ENCODE results near the gene NAA35. TPM values are rescaled to one million over a fixed set of nuclear protein-coding genes. Genes with fewer than 3 reads are reported as not detected.

The NAA35 gene
- total RNA-seq (2021; fragmentation: NEBNext Ultra II Directional; extraction: Animal tissue kit (Norgen Biotek cat#: 25700)), result 30.9 and 35.2 TPM in 2 replicates
- 8.8 and 12.9 TPM in 2 replicates for polyA plus RNA-seq (2011; rRNA removed)
- 19.2 TPM for polyA plus RNA-seq (2011; cell fraction: cytosol; rRNA removed)
- 14.7 TPM for polyA plus RNA-seq (2011; cell fraction: nucleus; rRNA removed)
- polyA plus RNA-seq (2012, experiment 1 of 2), result 15.5 to 35.0 TPM (median 22.0 TPM) in 4 replicates
- 2.7 TPM for polyA plus RNA-seq (2012, experiment 2 of 2)
- polyA plus RNA-seq (2013, experiment 1 of 2), result 27.1 TPM
- 27.9 TPM for polyA plus RNA-seq (2013, experiment 2 of 2)
- polyA minus RNA-seq (2011; rRNA and poly(A)+ RNA removed), result 23.4 and 36.6 TPM in 2 replicates
- polyA minus RNA-seq (2011; cell fraction: cytosol; rRNA and poly(A)+ RNA removed), result 11.8 TPM
- 27.9 TPM for polyA minus RNA-seq (2011; cell fraction: nucleus; rRNA and poly(A)+ RNA removed)
- long read RNA-seq, experiment 1, transcript NAA35-201 (23 exons, 2,649 nt), result major isoform, 6 of 32 reads
- long read RNA-seq, experiment 1, partial matches to known transcripts, result 20 of 32 reads
- long read RNA-seq, experiment 1, other reads (novel, unspliced or antisense), result 6 of 32 reads
- long read RNA-seq, experiment 2, transcript NAA35-201 (23 exons, 2,649 nt), result major isoform, 19 of 52 reads
- long read RNA-seq, experiment 2, partial matches to known transcripts, result 17 of 52 reads
- long read RNA-seq, experiment 2, other reads (novel, unspliced or antisense), result 16 of 52 reads

DNA sequence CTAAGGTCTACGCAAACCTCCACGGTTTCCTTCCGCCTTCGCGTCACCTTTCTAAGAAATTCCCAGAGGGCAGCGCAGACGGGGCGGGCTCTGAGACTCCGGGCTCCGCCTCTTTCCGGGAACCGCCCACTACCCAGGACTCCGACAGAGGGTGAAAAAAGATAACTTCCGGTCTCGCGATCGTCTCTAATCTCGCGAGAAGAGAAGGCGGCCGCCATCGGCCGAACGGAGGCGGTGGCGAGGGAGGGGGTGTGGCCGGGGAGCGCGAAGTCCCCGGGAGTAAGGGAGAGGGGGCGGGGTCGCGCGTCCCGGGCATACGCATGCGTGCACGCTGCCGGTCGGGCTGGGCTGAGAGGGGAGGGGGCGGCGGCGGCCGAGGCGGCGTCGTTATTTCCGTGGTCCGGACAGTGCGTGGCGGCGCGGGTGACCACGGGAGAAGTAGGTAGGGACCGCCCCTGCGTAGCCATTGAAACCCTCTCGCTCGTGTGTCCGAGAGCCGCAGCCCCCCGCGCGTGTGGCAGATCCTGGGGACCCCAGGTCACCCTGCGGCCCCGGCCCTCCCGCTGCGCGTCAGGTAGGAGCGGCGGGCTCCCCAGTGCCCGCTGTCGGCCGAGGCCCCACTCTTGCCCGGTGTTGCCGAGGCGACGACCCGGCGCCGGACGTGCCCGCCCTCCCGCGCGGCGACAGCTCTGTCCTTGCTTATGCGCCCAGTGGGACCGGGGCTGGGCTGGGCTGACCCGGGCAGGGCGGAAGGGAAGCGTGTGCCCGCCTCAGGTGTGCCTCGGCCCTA is at the start of gene NAA35:
Gene NAA35 (plus strand): TSS at position 315 of the 790 bp plus-strand sequence. CDS start 1,014 bp downstream, outside the sequence.
- Histone ChIP-seq H3K27me3 (replicated peaks in 1 of 4; ENCODE audit: control insufficient read depth in 3 of 4, extremely low read depth in 1 of 4, insufficient read depth in 3 of 4, low read length in 3 of 4) (no peaks in the 10 kb centered on the region), H3K27ac (ENCODE audit: low read depth, low read length) (peak within 1 kb of the TSS; percentile 85), H3K36me3 (ENCODE audit: control insufficient read depth in 2 of 4, insufficient read depth in 4 of 4, low read length in 3 of 4) (peaks cover 2 to 27% (median 10%) of the 10 kb centered on the region in 4 experiments; a peak in 5 of 8 replicates), H3K23ac (ENCODE audit: insufficient read length) (no peak within 1 kb of the TSS), H4K8ac (ENCODE audit: extremely low read depth, insufficient read depth, low read length) (peak within 1 kb of the TSS; percentile 88), H3K4me1 (replicated peaks in 1 of 4; ENCODE audit: control insufficient read depth in 3 of 4, insufficient read depth in 4 of 4, low read length in 3 of 4) (peaks cover 0 to 3% (median 0%) of the 10 kb centered on the region in 4 experiments; a peak in 2 of 7 replicates), H2BK15ac (ENCODE audit: low read length) (no peak within 1 kb of the TSS), H3K56ac (replicated peaks; ENCODE audit: insufficient read length, low read depth, low read length) (peak within 1 kb of the TSS; percentile 85), H2AFZ (ENCODE audit: low read length) (peak within 1 kb of the TSS; percentile 9; the same call in 1 of the 2 replicates), H3K79me2 (ENCODE audit: control insufficient read depth in 1 of 2, insufficient read depth in 2 of 2, low read length in 2 of 2) (peaks cover 12 to 45% of the 10 kb centered on the region in 2 experiments), H3K23me2 (ENCODE audit: low read depth, low read length) (peaks cover 5% of the 10 kb centered on the region), H4K5ac (ENCODE audit: insufficient read length, low read depth, low read length) (peak within 1 kb of the TSS; percentile 85), H2AK5ac (ENCODE audit: low read depth, low read length) (no peak within 1 kb of the TSS), H4K91ac (replicated peaks; ENCODE audit: insufficient read length, low read length) (peak within 1 kb of the TSS; percentile 63), H2BK5ac (ENCODE audit: low read depth, low read length) (peak within 1 kb of the TSS; percentile 87; the same call in 1 of the 2 replicates), H3K18ac (ENCODE audit: extremely low read depth, low read length) (no peak within 1 kb of the TSS; the same call in none of the 2 replicates), H2BK12ac (ENCODE audit: low read depth, low read length) (no peak within 1 kb of the TSS), H3K9me3 (ENCODE audit: insufficient read depth in 2 of 2, low read depth in 1 of 2, low read length in 1 of 2) (no peaks in the 10 kb centered on the region), H3K9ac (replicated peaks in 1 of 4; ENCODE audit: extremely low read depth in 1 of 4, low read depth in 3 of 4, low read length in 3 of 4) (peak within 1 kb of the TSS; percentile 81 to 92 (median 84)), H2BK20ac (ENCODE audit: low read length) (no peak within 1 kb of the TSS), H4K20me1 (replicated peaks in 1 of 2; ENCODE audit: control insufficient read depth in 1 of 2, insufficient read depth in 2 of 2, low read length in 2 of 2) (peaks cover 0 to 3% of the 10 kb centered on the region in 2 experiments), H3K79me1 (ENCODE audit: low read depth, low read length) (no peaks in the 10 kb centered on the region), H3K14ac (ENCODE audit: insufficient read length) (no peak within 1 kb of the TSS), H2BK120ac (replicated peaks; ENCODE audit: low read depth, low read length) (no peak within 1 kb of the TSS), H3K4me2 (ENCODE audit: insufficient read depth in 1 of 2, low read depth in 2 of 2, low read length in 2 of 2) (peak within 1 kb of the TSS; percentile 77 to 82), H3K4ac (replicated peaks; ENCODE audit: insufficient read length, low read depth, low read length) (no peak within 1 kb of the TSS), H3K4me3 (ENCODE audit: extremely low read depth in 1 of 4, insufficient read depth in 2 of 4, low read depth in 3 of 4, low read length in 4 of 4) (peak within 1 kb of the TSS; percentile 88 to 93 (median 90))
- no peak for FAIRE-seq
- WGBS, 2 experiments (ENCODE audit: extremely low coverage in 1 of 2, insufficient coverage in 1 of 2, insufficient read length in 1 of 2, insufficient replicate concordance in 2 of 2, low coverage in 1 of 2, low lambda C conversion rate in 2 of 2, missing lambda C conversion rate in 1 of 2), result 2% methylated on average over 50 of the region's 93 CpGs; no CpG with 5 or more reads in 1 of the 2 experiments
- POLR2A ChIA-PET (ENCODE audit: partially characterized antibody), result interaction anchor here (0.6 to 1.3 kb wide), 10 partner anchors 10 to 199 kb away, joined by 3 to 8 read pairs (median 3); partner anchors contain the start of genes AGTPBP1 and GOLM1
- CTCF ChIA-PET (ENCODE audit: partially characterized antibody), result interaction anchor here (1.2 to 2.3 kb wide), 2 partner anchors 116 to 126 kb away, joined by 3 to 6 read pairs; no protein-coding TSS in a partner anchor
- DNase-seq (ENCODE audit: low read depth in 1 of 2, low spot score in 2 of 2), result peak; percentile 95 to 99
- TF ChIP-seq JUND (IDR thresholded peaks at IDR 0.05; ENCODE audit: low read length), result no peak
- peak in 1 of 2 experiments; percentile 69; a peak in 1 of 4 replicates for TF ChIP-seq SIN3A (conservative IDR thresholded peaks at IDR 0.05 in 1 of 2, IDR thresholded peaks at IDR 0.05 in 1 of 2; ENCODE audit: low read depth in 1 of 2, low read length in 2 of 2)
- TF ChIP-seq CBX5 (IDR thresholded peaks at IDR 0.05; ENCODE audit: low read depth, low read length), result no peak
- TF ChIP-seq CTBP2 (IDR thresholded peaks at IDR 0.05; ENCODE audit: borderline replicate concordance, insufficient read depth, insufficient read length, low read length), result no peak
- TF ChIP-seq TBP (IDR thresholded peaks at IDR 0.05; ENCODE audit: low read depth, low read length), result peak; percentile 80; the same call in 1 of the 2 replicates
- TF ChIP-seq EZH2 (IDR thresholded peaks at IDR 0.05; ENCODE audit: low read depth, low read length, severe bottlenecking), result no peak
- no peak for TF ChIP-seq SIRT6 (IDR thresholded peaks at IDR 0.05; ENCODE audit: low read length)
